GM23248 (cell line): ENCODE measurements around the gene LRRC55. TPM values are rescaled to one million over a fixed set of nuclear protein-coding genes. Genes with fewer than 3 reads are reported as not detected.

Experiments
- DNase-seq: peaks from one replicate; pipeline ENCODE4 v3.0.0-alpha.2; 2015
- H2AFZ ChIP-seq: fragments of 200-600 bp; sonication (generic); 2 replicates; pipeline ENCODE4 v1.6.1; 2016; ENCODE audit warnings: antibody characterized with exemption
- H3F3A ChIP-seq: fragments of 200-600 bp; sonication (generic); 2 replicates; pipeline ENCODE4 v1.6.1; 2016; ENCODE audit warnings: mild to moderate bottlenecking, antibody characterized with exemption, mixed run types; ENCODE audit not compliant: insufficient read depth
- H3K27ac ChIP-seq: fragments of 200-600 bp; sonication (generic); 2 replicates; pipeline ENCODE4 v1.5.1; 2016; ENCODE audit warnings: mild to moderate bottlenecking
- H3K27me3 ChIP-seq: fragments of 200-600 bp; sonication (generic); replicated peaks from 2 replicates; pipeline ENCODE4 v1.6.1; 2016; ENCODE audit warnings: mild to moderate bottlenecking; ENCODE audit not compliant: insufficient read depth
- H3K36me3 ChIP-seq: fragments of 200-600 bp; sonication (generic); 2 replicates; pipeline ENCODE4 v1.6.1; 2016; ENCODE audit warnings: low read depth, mild to moderate bottlenecking
- H3K4me1 ChIP-seq: fragments of 200-600 bp; sonication (generic); 2 replicates; pipeline ENCODE4 v1.6.1; 2016; ENCODE audit warnings: mild to moderate bottlenecking; ENCODE audit not compliant: insufficient read depth
- H3K4me2 ChIP-seq: fragments of 200-600 bp; sonication (generic); one replicate; pipeline ENCODE4 v1.6.1; 2016; ENCODE audit warnings: mild to moderate bottlenecking; ENCODE audit not compliant: unreplicated experiment
- H3K4me3 ChIP-seq: fragments of 200-600 bp; sonication (generic); 2 replicates; pipeline ENCODE4 v1.5.1; 2016; ENCODE audit warnings: mild to moderate bottlenecking
- H3K79me2 ChIP-seq: fragments of 200-600 bp; sonication (generic); 2 replicates; pipeline ENCODE4 v1.6.1; 2016; ENCODE audit warnings: mild to moderate bottlenecking; ENCODE audit not compliant: insufficient read depth
- H3K9ac ChIP-seq: fragments of 200-600 bp; sonication (generic); 2 replicates; pipeline ENCODE4 v1.6.1; 2016; ENCODE audit warnings: mild to moderate bottlenecking
- H3K9me2 ChIP-seq: fragments of 200-600 bp; sonication (generic); 2 replicates; pipeline ENCODE4 v1.6.1; 2016; ENCODE audit warnings: mixed run types, mild to moderate bottlenecking, moderate library complexity; ENCODE audit not compliant: insufficient read depth
- H3K9me3 ChIP-seq: fragments of 200-600 bp; sonication (generic); one replicate; pipeline ENCODE4 v1.6.1; 2017; ENCODE audit warnings: low read depth
- H4K20me1 ChIP-seq: fragments of 200-600 bp; sonication (generic); 2 replicates; pipeline ENCODE4 v1.6.0; 2016; ENCODE audit not compliant: insufficient read depth
- EZH2 ChIP-seq: fragments of 200-600 bp; sonication (generic); IDR thresholded peaks from 2 replicates; pipeline ENCODE4 v1.6.1; 2018; ENCODE audit warnings: antibody characterized with exemption, mild to moderate bottlenecking; ENCODE audit not compliant: insufficient read depth, poor library complexity, severe bottlenecking
- EZH2phosphoT487 ChIP-seq: fragments of 200-600 bp; sonication (generic); IDR thresholded peaks from 2 replicates; pipeline ENCODE4 v1.6.1; 2018; ENCODE audit warnings: antibody characterized with exemption, moderate library complexity, mild to moderate bottlenecking, low read depth; ENCODE audit not compliant: insufficient read depth
- WGBS, 2 experiments: methylation state at CpG; one replicate each; pipeline ENCODE4 v1.1.6; 2015 to 2017; ENCODE audit warnings: low lambda C conversion rate in 2 of 2, low coverage in 1 of 2; ENCODE audit errors: missing lambda C conversion rate in 2 of 2; 5-methylcytosine and 5-hydroxymethylcytosine counted together
- in situ Hi-C: fragments of 300-500 bp; cut with MboI; formaldehyde crosslinking; loops from 2 replicates; pipeline ENCODE4 v1.15.0; 2020
- polyA plus RNA-seq: library from polyadenylated mRNA; unstranded; fragments of >200 nt; fragmentation: Nextera tagmentation; extraction: Ambion mirVana; gene quantifications from 2 replicates; pipeline ENCODE4 v1.2.1, GENCODE V29; 2016
- total RNA-seq: library from RNA; depleted of rRNA; stranded (reverse); fragments of >200 nt; shearing (Covaris generic); gene quantifications from 2 replicates; pipeline ENCODE4 v1.2.3, GENCODE V29; 2014; rRNA removed

LRRC55 gene
- total and polyA plus RNA-seq, 2 experiments from 2014 or later: not detected

- Histone ChIP-seq H3K36me3 (no peaks in the 10 kb centered on the region), H3K4me3 (no peak overlapping the region), H3K9me3 (no peaks in the 10 kb centered on the region), H3K9me2 (no peaks in the 10 kb centered on the region), H3K9ac (no peak overlapping the region), H3F3A (no peaks in the 10 kb centered on the region), H3K27me3 (peaks cover 11% of the 10 kb centered on the region), H4K20me1 (no peaks in the 10 kb centered on the region), H2AFZ (no peak overlapping the region), H3K4me2 (no peak overlapping the region), H3K4me1 (no peaks in the 10 kb centered on the region), H3K27ac (no peak overlapping the region), H3K79me2 (no peaks in the 10 kb centered on the region)
- TF ChIP-seq EZH2 (no peak), EZH2phosphoT487 (no peak)
- 64 to 75% methylated on average over 1 of the region's 1 CpG for WGBS, 2 experiments
- DNase-seq: no peak
- in situ Hi-C loops: no loop called here
Measured at GRCh38 chr11:57239348-57239747, 57.6 kb downstream of the LRRC55 start.

- 67 to 73% methylated on average over 2 of the region's 2 CpGs for WGBS, 2 experiments
- in situ Hi-C loops: loop anchor here (5.0 to 10.0 kb wide), 2 partner anchors 105 to 398 kb away; no protein-coding TSS in a partner anchor
Measured at GRCh38 chr11:57240007-57240406, 58.3 kb downstream of the LRRC55 start.

GRCh38 chr11:57240757-57241156 lies 59.0 kb downstream of the LRRC55 start:
- H3F3A ChIP-seq: no peaks in the 10 kb centered on the region
- no peak overlapping the region for H3K27ac ChIP-seq
- in situ Hi-C loops: loop anchor here (5.0 to 10.0 kb wide), 2 partner anchors 106 to 398 kb away; no protein-coding TSS in a partner anchor
- H3K9me2 ChIP-seq: no peaks in the 10 kb centered on the region
- no peak for DNase-seq
- H3K9ac ChIP-seq: no peak overlapping the region
- no peak overlapping the region for H3K4me2 ChIP-seq
- WGBS, 2 experiments: 73 to 78% methylated on average over 5 of the region's 5 CpGs
- H3K36me3 ChIP-seq: no peaks in the 10 kb centered on the region
- no peak overlapping the region for H2AFZ ChIP-seq
- H3K4me1 ChIP-seq: no peaks in the 10 kb centered on the region
- no peak overlapping the region for H3K4me3 ChIP-seq
- H3K27me3 ChIP-seq: no peaks in the 10 kb centered on the region
- no peaks in the 10 kb centered on the region for H3K79me2 ChIP-seq
- TF ChIP-seq EZH2: no peak
- no peak for TF ChIP-seq EZH2phosphoT487
- no peaks in the 10 kb centered on the region for H4K20me1 ChIP-seq
- no peaks in the 10 kb centered on the region for H3K9me3 ChIP-seq

More at GRCh38 chr11:57240007-57240406, 58.3 kb downstream of the LRRC55 start:
- Histone ChIP-seq H2AFZ (no peak overlapping the region), H3K27me3 (peaks cover 6% of the 10 kb centered on the region), H3K4me2 (no peak overlapping the region), H3K4me1 (no peaks in the 10 kb centered on the region), H3K9me2 (no peaks in the 10 kb centered on the region), H3F3A (no peaks in the 10 kb centered on the region), H3K4me3 (no peak overlapping the region), H3K9ac (no peak overlapping the region), H3K79me2 (no peaks in the 10 kb centered on the region), H4K20me1 (no peaks in the 10 kb centered on the region), H3K27ac (no peak overlapping the region), H3K36me3 (no peaks in the 10 kb centered on the region), H3K9me3 (no peaks in the 10 kb centered on the region)
- DNase-seq: no peak
- no peak for TF ChIP-seq EZH2phosphoT487
- no peak for TF ChIP-seq EZH2

Other genes starting within 250 kb of the LRRC55 start
- gene OR5AK2, start 193.0 kb upstream of the LRRC55 start, total RNA-seq: not detected in 2 replicates
- gene OR5AK2, start 193.0 kb upstream of the LRRC55 start, polyA plus RNA-seq: not detected in 2 replicates
- gene APLNR, start 55.3 kb downstream of the LRRC55 start, total RNA-seq: not detected in 2 replicates
- gene APLNR, start 55.3 kb downstream of the LRRC55 start, polyA plus RNA-seq: 0.18 TPM in 1 of 2 replicates, not detected in the other
- 89.7 and 92.1 TPM in 2 replicates for gene TNKS1BP1, start 143.0 kb downstream of the LRRC55 start, total RNA-seq
- gene TNKS1BP1, start 143.0 kb downstream of the LRRC55 start, polyA plus RNA-seq: 88.2 and 88.8 TPM in 2 replicates
- 69.2 and 76.2 TPM in 2 replicates for gene SSRP1, start 153.9 kb downstream of the LRRC55 start, total RNA-seq
- gene SSRP1, start 153.9 kb downstream of the LRRC55 start, polyA plus RNA-seq: 29.3 and 32.9 TPM in 2 replicates
- gene P2RX3, start 156.4 kb downstream of the LRRC55 start, total RNA-seq: not detected in 2 replicates
- 0.10 TPM in 1 of 2 replicates, not detected in the other for gene P2RX3, start 156.4 kb downstream of the LRRC55 start, polyA plus RNA-seq
- gene PRG3, start 199.2 kb downstream of the LRRC55 start, total RNA-seq: not detected in 2 replicates
- gene PRG3, start 199.2 kb downstream of the LRRC55 start, polyA plus RNA-seq: not detected in 2 replicates
- gene PRG2, start 208.7 kb downstream of the LRRC55 start, total RNA-seq: 0.51 and 2.2 TPM in 2 replicates
- gene PRG2, start 208.7 kb downstream of the LRRC55 start, polyA plus RNA-seq: 2.6 and 2.8 TPM in 2 replicates
- gene SLC43A3, start 245.2 kb downstream of the LRRC55 start, total RNA-seq: 23.2 and 57.7 TPM in 2 replicates
- gene SLC43A3, start 245.2 kb downstream of the LRRC55 start, polyA plus RNA-seq: 33.3 and 33.4 TPM in 2 replicates